ENCODE measurements around the gene TMEM190.

The TMEM190 gene

DNA sequence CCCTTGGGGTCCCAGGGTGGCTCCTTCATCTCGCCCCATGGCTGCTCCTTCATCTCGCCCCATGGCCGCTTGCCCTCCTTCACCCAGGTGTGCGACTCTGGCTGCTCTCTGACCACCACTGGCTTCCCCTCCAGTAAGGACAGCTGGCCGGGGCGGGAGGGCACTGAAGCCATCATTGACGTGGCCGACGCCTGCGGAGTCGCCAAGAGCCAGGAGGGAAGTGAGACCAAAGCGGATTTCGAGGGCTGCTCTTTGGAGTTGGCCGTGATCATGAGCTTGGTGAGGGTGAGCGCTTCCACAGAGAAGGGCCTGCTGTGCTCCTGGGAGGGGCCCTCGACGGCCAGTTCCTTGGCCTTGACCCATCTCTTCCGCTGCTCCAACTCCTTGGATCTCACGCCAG, 18.1 kb upstream of the TMEM190 start:
- in situ Hi-C loops (cut with HindIII; ENCODE audit: low sequenced_read_pairs): loop anchor here (10.0 kb wide), 2 partner anchors 184 to 246 kb away; partner anchors contain the start of genes ZNF524 and ZNF865
- DNase-seq (ENCODE audit: low read depth): no peak
- TF ChIP-seq, protein P1, sequence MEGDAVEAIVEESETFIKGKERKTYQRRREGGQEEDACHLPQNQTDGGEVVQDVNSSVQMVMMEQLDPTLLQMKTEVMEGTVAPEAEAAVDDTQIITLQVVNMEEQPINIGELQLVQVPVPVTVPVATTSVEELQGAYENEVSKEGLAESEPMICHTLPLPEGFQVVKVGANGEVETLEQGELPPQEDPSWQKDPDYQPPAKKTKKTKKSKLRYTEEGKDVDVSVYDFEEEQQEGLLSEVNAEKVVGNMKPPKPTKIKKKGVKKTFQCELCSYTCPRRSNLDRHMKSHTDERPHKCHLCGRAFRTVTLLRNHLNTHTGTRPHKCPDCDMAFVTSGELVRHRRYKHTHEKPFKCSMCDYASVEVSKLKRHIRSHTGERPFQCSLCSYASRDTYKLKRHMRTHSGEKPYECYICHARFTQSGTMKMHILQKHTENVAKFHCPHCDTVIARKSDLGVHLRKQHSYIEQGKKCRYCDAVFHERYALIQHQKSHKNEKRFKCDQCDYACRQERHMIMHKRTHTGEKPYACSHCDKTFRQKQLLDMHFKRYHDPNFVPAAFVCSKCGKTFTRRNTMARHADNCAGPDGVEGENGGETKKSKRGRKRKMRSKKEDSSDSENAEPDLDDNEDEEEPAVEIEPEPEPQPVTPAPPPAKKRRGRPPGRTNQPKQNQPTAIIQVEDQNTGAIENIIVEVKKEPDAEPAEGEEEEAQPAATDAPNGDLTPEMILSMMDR (IDR thresholded peaks at IDR 0.05; ENCODE audit: low read depth, low read length, missing control alignments): no peak
- no peak overlapping the region for H3K4me3 ChIP-seq (ENCODE audit: low read depth, low read length)

DNA sequence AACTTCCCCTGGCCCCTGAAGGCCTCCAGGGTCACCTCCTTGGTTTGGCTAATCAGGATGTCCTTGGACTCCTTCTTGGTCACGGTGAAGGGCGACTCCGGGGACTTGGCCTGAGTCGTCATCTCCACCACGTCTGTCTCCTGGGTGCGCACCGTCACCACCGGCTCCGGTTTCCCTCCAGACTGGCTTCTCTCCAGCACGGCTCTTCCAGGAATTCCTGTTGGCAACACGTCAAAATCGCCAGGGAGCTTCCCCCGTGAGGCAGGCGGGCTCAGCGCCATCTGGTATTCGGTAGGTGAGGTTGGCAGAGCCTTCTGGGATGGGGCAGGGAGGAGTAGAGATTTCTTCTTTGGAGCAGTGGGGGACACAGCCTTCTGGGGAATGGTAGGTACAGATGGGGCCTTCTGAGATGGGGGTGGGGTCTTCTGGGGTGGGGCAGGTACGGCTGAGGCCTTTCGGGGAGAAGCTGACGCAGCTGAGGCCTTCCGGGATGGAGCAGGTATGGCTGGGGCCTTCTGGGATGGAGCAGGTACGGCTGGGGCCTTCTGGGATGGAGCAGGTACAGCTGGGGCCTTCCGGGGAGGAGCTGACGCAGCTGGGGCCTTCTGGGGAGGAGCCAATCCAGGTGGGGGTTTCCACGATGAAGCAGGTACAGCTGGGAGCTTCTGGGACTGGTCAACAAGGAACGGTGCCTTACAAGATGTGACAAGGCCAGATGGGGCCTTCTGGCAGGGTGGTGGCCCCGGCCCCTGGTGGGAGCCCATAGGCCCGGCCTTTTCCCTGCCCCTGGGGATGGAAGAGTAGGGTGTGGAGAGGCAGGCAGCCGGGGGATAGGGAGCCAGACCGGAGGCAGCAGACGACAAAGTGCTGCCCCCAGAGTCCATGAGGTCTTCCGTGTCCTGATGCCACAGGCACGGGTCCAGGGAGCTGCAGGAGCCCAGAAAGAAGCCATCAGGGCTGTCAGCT, 17.4 kb upstream of the TMEM190 start:
- TF ChIP-seq, protein P1 (IDR thresholded peaks at IDR 0.05; ENCODE audit: low read depth, low read length, missing control alignments): no peak
- H3K4me3 ChIP-seq (ENCODE audit: low read depth, low read length): no peak overlapping the region
- in situ Hi-C loops (cut with HindIII; ENCODE audit: low sequenced_read_pairs): loop anchor here (10.0 kb wide), 2 partner anchors 184 to 246 kb away; partner anchors contain the start of genes ZNF524 and ZNF865

DNA sequence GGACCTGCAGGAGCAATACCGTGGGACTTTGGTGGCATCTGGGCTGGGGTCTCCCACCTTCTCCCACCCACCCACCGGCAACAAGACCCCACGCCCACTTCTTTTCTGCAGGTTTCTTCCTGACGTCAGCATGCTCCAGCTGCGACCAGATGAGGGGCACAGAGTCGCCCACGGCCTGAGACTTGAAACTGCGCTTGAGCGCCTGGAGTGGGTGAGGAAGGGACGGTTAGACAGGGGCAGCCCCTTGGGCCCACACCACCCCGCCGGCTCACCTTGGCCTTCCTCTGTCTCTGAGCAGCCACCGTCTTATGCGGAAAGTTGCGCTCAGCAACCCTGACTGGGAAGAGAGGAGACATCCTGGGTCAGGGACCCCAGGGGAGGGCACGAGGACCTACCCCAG, 15.7 kb upstream of the TMEM190 start:
- in situ Hi-C loops (cut with HindIII; ENCODE audit: low sequenced_read_pairs): no loop called here
- TF ChIP-seq, protein P1 (IDR thresholded peaks at IDR 0.05; ENCODE audit: low read depth, low read length, missing control alignments): no peak
- no peak overlapping the region for H3K4me3 ChIP-seq (ENCODE audit: low read depth, low read length)
- DNase-seq (ENCODE audit: low read depth): no peak

More for the DNA sequence above, 17.4 kb upstream of the TMEM190 start:
- DNase-seq (ENCODE audit: low read depth): no peak

DNA sequence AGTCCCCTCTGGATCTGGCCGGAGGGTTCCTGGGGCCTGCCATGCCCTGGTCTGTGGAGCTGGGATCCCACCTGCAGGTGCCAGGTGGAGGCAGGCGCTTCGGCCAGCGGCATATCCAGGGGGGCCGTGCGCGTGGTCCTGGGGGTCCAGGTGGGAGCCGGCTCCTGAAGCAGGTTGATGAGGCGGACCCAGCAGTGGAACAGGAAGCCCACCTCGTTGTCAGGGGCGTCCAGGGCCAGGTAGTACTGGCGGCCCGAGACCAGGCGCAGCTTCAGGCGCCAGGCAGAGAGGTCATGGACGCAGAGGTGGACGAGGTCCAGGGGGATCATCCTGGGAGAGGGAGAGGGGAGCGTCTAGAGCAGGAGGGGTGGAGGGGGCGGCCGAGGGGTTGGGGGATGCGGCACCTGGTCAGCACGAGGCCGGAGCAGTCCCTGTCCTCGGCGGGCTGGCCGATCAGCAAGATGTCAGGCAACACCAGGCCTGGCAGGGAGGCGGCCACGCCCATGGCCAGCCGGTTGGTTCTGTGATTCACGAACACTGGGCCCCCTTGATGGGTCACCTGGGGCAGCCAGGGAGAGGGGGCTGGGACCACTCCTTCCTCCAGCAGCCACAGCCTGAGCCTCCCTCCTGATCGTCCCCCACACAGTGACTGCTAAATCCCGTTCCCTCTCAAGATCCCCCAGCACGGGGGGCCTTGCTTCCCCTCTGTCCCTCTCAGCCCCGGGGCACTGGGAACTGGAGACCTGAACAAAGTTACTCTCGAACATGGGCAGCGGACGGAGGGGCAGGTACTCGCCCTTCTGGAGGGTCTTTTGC, 14.2 kb upstream of the TMEM190 start:
- DNase-seq (ENCODE audit: low read depth): no peak
- TF ChIP-seq, protein P1 (IDR thresholded peaks at IDR 0.05; ENCODE audit: low read depth, low read length, missing control alignments): no peak
- no peak overlapping the region for H3K4me3 ChIP-seq (ENCODE audit: low read depth, low read length)
- in situ Hi-C loops (cut with HindIII; ENCODE audit: low sequenced_read_pairs): no loop called here

DNA sequence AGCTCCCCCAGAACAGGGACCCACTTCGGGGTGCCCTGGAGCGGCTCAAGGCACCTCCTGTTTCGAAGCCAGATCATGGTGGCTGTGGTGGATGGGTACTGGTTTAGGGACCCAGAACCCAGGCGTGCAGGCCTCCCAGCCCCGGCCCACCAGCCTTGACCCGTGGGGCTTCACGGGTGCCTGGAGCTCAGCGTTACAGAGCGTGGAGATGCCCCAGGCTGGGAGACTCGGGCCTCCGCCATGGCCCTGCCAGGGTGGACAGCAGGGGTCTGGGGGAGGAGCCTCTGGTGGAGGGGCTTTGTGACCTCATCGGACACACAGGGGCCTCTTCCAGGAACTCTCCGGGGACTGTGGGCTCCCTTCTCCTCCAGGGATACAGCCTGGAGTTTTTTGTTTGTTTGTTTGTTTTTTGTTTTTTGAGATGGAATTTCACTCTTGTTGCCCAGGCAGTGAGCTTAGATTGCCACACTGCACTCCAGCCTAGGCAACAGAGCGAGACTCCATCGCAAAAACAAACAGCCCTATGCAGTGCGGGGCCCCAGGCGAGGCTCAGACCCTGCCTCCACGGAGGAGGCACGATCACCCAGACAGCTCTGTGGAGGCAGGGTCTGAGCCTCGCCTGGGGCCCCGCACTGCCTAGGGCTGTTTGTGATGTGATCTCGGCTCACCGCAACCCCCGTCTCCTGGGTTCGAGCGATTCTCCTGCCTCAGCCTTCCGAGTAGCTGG, 13.5 kb upstream of the TMEM190 start, which contains the start of gene GARIN5B:
TSS of gene GARIN5B (minus strand) at position 271 of the 727 bp plus-strand sequence. CDS start at position 77, 194 bp downstream.
- TF ChIP-seq, protein P1 (IDR thresholded peaks at IDR 0.05; ENCODE audit: low read depth, low read length, missing control alignments): no peak
- in situ Hi-C loops (cut with HindIII; ENCODE audit: low sequenced_read_pairs): no loop called here
- DNase-seq (ENCODE audit: low read depth): no peak
- H3K4me3 ChIP-seq (ENCODE audit: low read depth, low read length): no peak within 1 kb of the TSS
